Loucy (cell line): ENCODE data around the gene DPYSL3.

Source experiments
- H2AFZ ChIP-seq: fragments of 200-600 bp; sonication (generic); 2 replicates; pipeline ENCODE4 v1.6.0; 2016; ENCODE audit warnings: antibody characterized with exemption, mild to moderate bottlenecking, low read length, moderate library complexity
- H3F3A ChIP-seq: fragments of 200-600 bp; 2 replicates; pipeline ENCODE4 v1.6.0; 2016; ENCODE audit warnings: antibody characterized with exemption, low read depth, mild to moderate bottlenecking
- H3K27me3 ChIP-seq: fragments of 200-600 bp; sonication (generic); 2 replicates; pipeline ENCODE4 v1.6.1; 2014; ENCODE audit warnings: low read length, mild to moderate bottlenecking; ENCODE audit not compliant: insufficient read depth, poor library complexity, severe bottlenecking
- H3K36me3 ChIP-seq: fragments of 200-600 bp; sonication (generic); 2 replicates; pipeline ENCODE4 v1.6.1; 2016; ENCODE audit warnings: low read length; ENCODE audit not compliant: insufficient read depth
- H3K4me1 ChIP-seq: fragments of 200-600 bp; sonication (generic); 2 replicates; pipeline ENCODE4 v1.5.1; 2014; ENCODE audit warnings: low read length, mild to moderate bottlenecking; ENCODE audit not compliant: insufficient read depth, poor library complexity, severe bottlenecking
- H3K4me2 ChIP-seq: fragments of 200-600 bp; sonication (generic); 2 replicates; pipeline ENCODE4 v1.6.0; 2014; ENCODE audit warnings: antibody characterized with exemption, low read length, low read depth, mild to moderate bottlenecking; ENCODE audit not compliant: poor library complexity, severe bottlenecking
- H3K4me3 ChIP-seq: fragments of 200-600 bp; sonication (generic); 2 replicates; pipeline ENCODE4 v1.5.1; 2014; ENCODE audit warnings: low read length, mild to moderate bottlenecking, mixed read lengths; ENCODE audit not compliant: poor library complexity, severe bottlenecking
- H3K79me2 ChIP-seq: fragments of 200-600 bp; sonication (generic); 2 replicates; pipeline ENCODE4 v1.6.1; 2014; ENCODE audit warnings: low read length; ENCODE audit not compliant: insufficient read depth
- H3K9ac ChIP-seq: fragments of 200-600 bp; sonication (generic); 2 replicates; pipeline ENCODE4 v1.6.0; 2014; ENCODE audit warnings: mild to moderate bottlenecking, low read depth, low read length, moderate library complexity; ENCODE audit not compliant: poor library complexity, severe bottlenecking
- H3K9me2 ChIP-seq: fragments of 200-600 bp; sonication (generic); replicated peaks from 2 replicates; pipeline ENCODE4 v1.6.1; 2016; ENCODE audit warnings: low read depth, low read length, mixed read lengths
- H3K9me3 ChIP-seq: fragments of 200-600 bp; sonication (generic); 2 replicates; pipeline ENCODE4 v1.6.1; 2014; ENCODE audit warnings: mild to moderate bottlenecking, antibody characterized with exemption, low read length, low read depth; ENCODE audit not compliant: insufficient read depth
- H4K20me1 ChIP-seq: fragments of 200-600 bp; sonication (generic); 2 replicates; pipeline ENCODE4 v1.6.0; 2014; ENCODE audit warnings: antibody characterized with exemption, low read length, mild to moderate bottlenecking; ENCODE audit not compliant: insufficient read depth, poor library complexity, severe bottlenecking
- CTCF ChIP-seq: fragments of 200-600 bp; sonication (generic); conservative IDR thresholded peaks from 2 replicates; pipeline ENCODE4 v1.5.1; 2014; ENCODE audit warnings: mild to moderate bottlenecking, antibody characterized with exemption, low read length
- EZH2phosphoT487 ChIP-seq: fragments of 200-600 bp; IDR thresholded peaks from 2 replicates; pipeline ENCODE4 v1.6.1; 2018; ENCODE audit warnings: antibody characterized with exemption, mild to moderate bottlenecking, moderate library complexity, borderline replicate concordance

DPYSL3 gene

GRCh38 chr5:147387109-147387508 is 122.8 kb downstream of the DPYSL3 start:
- Histone ChIP-seq H3K4me3 (no peak overlapping the region), H3K36me3 (no peaks in the 10 kb centered on the region), H4K20me1 (no peaks in the 10 kb centered on the region), H3K27me3 (no peaks in the 10 kb centered on the region), H3K9me2 (no peaks in the 10 kb centered on the region), H3F3A (no peaks in the 10 kb centered on the region), H3K4me1 (no peaks in the 10 kb centered on the region), H2AFZ (no peak overlapping the region), H3K4me2 (no peak overlapping the region), H3K9me3 (no peaks in the 10 kb centered on the region; the same call in 1 of the 2 replicates), H3K9ac (no peak overlapping the region), H3K79me2 (no peaks in the 10 kb centered on the region)
- TF ChIP-seq CTCF (no peak), EZH2phosphoT487 (no peak)

- TF ChIP-seq CTCF (no peak), EZH2phosphoT487 (no peak)
- no peaks in the 10 kb centered on the region for H4K20me1 ChIP-seq
Observed at GRCh38 chr5:147384346-147385193, 125.3 kb downstream of the DPYSL3 start.

GRCh38 chr5:147382776-147383175 is 127.1 kb downstream of the DPYSL3 start:
- Histone ChIP-seq H3F3A (no peaks in the 10 kb centered on the region), H3K4me3 (no peak overlapping the region)

More at GRCh38 chr5:147384346-147385193, 125.3 kb downstream of the DPYSL3 start:
- Histone ChIP-seq H3K4me3 (no peak overlapping the region), H3K79me2 (no peaks in the 10 kb centered on the region), H3K4me1 (no peaks in the 10 kb centered on the region), H3K9me3 (no peaks in the 10 kb centered on the region), H2AFZ (no peak overlapping the region), H3K4me2 (no peak overlapping the region), H3K27me3 (no peaks in the 10 kb centered on the region), H3K36me3 (no peaks in the 10 kb centered on the region), H3K9ac (no peak overlapping the region), H3K9me2 (no peaks in the 10 kb centered on the region), H3F3A (no peaks in the 10 kb centered on the region)

More at GRCh38 chr5:147382776-147383175, 127.1 kb downstream of the DPYSL3 start:
- no peaks in the 10 kb centered on the region for H3K9me3 ChIP-seq
- no peaks in the 10 kb centered on the region for H3K9me2 ChIP-seq
- H3K4me1 ChIP-seq: no peaks in the 10 kb centered on the region
- no peak overlapping the region for H2AFZ ChIP-seq
- no peaks in the 10 kb centered on the region for H3K79me2 ChIP-seq
- H3K36me3 ChIP-seq: no peaks in the 10 kb centered on the region
- H3K9ac ChIP-seq: no peak overlapping the region
- H4K20me1 ChIP-seq: no peaks in the 10 kb centered on the region
- no peak overlapping the region for H3K4me2 ChIP-seq
- no peaks in the 10 kb centered on the region for H3K27me3 ChIP-seq
- TF ChIP-seq CTCF (no peak), EZH2phosphoT487 (no peak)
